Measurements from ENCODE around the gene STPG3. TPM values are rescaled to one million over a fixed set of nuclear protein-coding genes. Genes with fewer than 3 reads are reported as not detected.
A peak's percentile ranks its signal among the peaks of the same experiment; 100 is the strongest.

STPG3 gene
- total RNA-seq, 1 experiment from 2014 or later, result not detected

GRCh38 chr9:137265496-137266161 is 14.5 kb downstream of the STPG3 start:
- no peak for DNase-seq (ENCODE audit: low read depth)

- DNase-seq (ENCODE audit: low read depth), result no peak
These were observed 15.1 kb downstream of the STPG3 start for GRCh38 chr9:137266162-137266527.

DNA sequence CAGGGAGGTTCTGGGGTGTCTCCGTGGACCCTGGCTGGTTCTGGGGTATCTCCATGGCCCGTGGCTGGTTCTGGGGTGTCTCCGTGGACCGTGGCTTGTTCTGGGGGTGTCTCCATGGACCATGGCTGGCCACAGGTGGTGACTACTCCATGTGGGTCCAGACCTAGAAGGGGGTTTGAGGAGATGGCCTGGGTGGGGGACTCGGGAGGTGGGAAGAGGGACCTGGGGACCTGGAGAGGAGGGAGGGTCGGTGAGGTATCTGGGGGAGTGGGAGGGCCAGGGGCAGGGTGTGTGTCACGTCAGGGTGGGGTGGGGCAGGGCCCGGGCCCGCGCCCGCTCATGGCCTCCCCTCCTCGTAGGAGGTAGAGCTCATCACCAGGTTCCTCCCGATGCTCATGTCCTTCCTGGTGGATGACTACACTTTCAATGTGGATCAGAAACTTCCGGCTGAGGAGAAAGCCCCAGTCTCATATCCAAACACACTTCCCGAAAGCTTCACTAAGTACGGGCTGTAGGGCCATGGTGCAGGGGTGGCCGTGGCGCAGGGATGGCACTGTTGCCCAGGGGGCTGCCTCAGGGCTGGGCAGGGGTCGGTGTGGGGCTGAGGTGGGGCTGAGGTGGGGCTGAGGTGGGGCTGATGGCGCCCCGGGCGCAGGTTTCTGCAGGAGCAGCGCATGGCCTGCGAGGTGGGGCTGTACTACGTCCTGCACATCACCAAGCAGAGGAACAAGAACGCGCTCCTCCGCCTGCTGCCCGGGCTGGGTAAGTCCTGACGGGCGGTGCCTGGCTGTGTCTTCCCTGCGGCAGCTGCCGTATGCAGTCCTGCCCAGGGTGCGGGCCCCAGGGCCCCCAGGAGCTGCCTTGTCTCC is 15.7 kb downstream of the STPG3 start:
- DNase-seq (ENCODE audit: low read depth), result no peak

DNA sequence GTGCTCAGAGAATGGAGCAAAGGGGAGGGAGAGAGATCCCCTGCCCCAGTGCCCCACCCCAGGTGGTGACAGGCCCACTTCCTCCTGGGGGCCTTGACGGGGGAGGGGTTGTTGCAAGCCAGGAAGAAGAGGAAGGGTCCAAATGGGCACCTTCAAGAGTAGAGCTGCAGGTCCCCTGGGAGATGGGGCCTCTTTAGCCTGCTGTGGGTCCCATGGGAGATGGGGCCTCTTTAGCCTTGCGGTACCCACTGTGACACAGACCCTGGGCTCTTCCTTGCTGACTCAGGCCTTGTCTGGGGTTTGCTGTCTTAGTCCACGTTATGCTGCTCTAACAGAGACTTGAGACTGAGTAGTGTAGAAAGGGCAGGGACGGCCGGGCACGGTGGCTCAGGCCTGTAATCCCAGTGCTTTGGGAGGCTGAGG is 16.9 kb downstream of the STPG3 start:
- no peak for DNase-seq (ENCODE audit: low read depth)

GRCh38 chr9:137268538-137269201 is 17.6 kb downstream of the STPG3 start:
- no peak for DNase-seq (ENCODE audit: low read depth)

- peak; percentile 14 for DNase-seq (ENCODE audit: low read depth)
These were observed 18.2 kb downstream of the STPG3 start for GRCh38 chr9:137269231-137269772.

DNA sequence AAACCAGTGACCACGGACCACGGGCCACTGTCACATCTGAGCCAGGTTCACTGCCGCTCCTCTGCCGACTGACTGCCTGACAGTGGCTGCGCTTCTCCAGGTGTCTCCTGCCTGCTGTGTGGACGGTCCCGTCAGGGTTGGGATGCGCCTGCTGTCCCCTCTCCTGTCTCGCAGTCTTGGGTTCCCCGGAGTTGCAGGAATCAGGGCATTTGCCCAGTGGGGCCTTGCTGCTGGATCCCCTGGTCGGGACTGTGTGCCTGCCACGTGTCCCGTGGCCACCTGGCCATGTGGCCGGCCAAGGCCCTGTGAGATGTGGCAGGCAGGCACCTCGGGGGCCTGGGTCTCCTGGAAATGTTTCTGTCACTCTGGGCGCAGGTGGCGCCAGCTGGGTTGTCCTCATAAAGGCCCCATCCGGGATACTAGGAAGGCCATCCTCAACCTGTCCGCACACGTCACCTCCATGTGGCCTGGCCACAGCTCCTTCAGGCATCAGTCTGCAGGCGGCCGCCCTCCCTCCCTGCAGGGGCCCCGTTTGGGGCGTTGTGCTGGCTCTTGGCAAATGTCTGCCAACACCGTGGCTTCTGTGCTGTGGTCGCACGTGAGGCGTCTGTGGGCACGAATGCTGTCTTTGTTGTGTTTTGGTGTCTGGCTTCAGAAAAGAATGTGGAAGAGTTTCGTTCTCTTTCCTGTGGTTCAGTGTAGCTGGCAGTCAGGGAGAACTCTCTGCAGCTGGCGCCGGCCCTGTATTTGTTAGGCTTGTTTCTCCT is 20.0 kb downstream of the STPG3 start:
- no peak for DNase-seq (ENCODE audit: low read depth)

DNA sequence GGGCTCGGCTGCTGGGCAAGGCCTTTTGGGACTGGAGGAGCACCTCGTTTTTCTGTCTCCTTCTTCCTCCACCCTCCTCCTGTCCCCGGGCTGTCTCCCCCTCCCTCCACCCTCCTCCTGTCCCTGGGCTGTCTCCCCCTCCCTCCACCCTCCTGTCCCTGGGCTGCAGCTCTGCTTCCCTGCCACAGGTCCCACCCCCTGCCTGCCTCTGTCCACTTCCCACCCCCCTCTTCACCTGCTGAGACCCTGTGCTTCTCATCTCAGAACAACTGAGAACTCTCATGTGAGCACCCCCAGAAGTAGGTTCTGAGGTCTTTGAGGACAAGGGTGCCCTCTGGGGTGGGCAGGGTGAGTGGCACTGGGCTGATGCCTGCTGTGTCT is 20.6 kb downstream of the STPG3 start:
- DNase-seq (ENCODE audit: low read depth), result no peak

- no peak for DNase-seq (ENCODE audit: low read depth)
These were observed 21.4 kb downstream of the STPG3 start for GRCh38 chr9:137272241-137273094.

- DNase-seq (ENCODE audit: low read depth), result no peak
These were observed 22.0 kb downstream of the STPG3 start for GRCh38 chr9:137273095-137273490.

- no peak for DNase-seq (ENCODE audit: low read depth)
These were observed 22.7 kb downstream of the STPG3 start for GRCh38 chr9:137273611-137274320.

DNA sequence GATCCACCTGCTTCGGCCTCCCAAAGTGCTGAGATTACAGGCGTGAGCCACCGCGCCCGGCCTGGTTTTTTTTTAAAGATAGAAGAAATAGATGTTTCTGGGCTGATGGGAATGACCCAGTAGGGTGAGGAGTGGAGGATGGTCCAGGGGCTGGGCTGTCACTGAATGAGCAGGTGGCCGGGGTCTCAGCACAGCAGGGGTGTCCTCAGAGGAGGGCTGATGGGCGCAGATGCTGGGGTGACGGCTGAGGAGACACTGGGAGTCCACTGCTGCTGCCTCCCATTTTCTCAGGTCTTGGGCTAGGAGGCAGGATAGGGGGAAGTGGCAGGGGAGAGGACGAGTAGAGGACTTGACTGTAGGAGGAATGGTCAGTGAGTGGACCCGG is 24.1 kb downstream of the STPG3 start:
- DNase-seq (ENCODE audit: low read depth), result no peak

GRCh38 chr9:137275588-137276472 is 24.7 kb downstream of the STPG3 start:
- DNase-seq (ENCODE audit: low read depth), result no peak

GRCh38 chr9:137276473-137277328 is 25.6 kb downstream of the STPG3 start:
- no peak for DNase-seq (ENCODE audit: low read depth)

DNA sequence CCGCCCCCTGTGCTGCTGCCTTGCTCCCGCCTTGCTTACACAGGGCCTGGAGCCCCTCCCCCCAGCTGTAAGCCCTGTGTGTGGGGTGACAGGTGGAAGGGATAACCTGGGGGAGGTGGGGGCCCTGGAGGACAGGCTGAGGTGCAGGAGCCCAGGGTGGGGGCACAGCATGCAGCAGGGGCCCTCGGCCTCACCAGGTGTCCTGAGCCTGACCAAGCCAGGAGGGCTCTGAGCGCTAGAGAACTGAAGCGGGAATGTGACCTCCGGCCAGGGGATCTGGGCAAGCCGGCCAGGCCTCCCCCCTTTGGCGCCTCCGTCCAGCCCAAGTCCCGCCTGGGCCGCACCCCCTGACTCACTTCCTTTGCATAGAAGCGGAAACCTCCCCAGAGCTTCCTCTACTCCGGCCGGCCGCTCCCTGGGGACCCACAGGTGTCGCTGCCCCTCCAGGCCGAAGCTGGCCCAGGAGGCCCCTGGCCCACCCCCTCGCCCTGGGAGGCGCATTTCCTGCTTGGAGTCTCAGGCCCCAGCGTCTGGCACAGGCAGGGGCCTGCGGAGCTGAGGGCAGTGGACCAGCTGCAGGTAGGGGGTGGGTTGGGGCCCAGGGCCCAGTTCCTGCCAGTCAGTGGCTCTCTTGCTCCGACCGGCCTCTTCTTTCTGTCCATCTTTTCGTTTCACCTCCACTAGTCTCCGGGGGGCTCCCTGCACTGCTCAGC is 26.4 kb downstream of the STPG3 start, which contains the start of gene TOR4A:
Gene TOR4A, plus strand, starts transcription at position 398 of the 713 bp plus-strand sequence. CDS start 964 bp downstream, outside the sequence.
- no peak for DNase-seq (ENCODE audit: low read depth)

DNA sequence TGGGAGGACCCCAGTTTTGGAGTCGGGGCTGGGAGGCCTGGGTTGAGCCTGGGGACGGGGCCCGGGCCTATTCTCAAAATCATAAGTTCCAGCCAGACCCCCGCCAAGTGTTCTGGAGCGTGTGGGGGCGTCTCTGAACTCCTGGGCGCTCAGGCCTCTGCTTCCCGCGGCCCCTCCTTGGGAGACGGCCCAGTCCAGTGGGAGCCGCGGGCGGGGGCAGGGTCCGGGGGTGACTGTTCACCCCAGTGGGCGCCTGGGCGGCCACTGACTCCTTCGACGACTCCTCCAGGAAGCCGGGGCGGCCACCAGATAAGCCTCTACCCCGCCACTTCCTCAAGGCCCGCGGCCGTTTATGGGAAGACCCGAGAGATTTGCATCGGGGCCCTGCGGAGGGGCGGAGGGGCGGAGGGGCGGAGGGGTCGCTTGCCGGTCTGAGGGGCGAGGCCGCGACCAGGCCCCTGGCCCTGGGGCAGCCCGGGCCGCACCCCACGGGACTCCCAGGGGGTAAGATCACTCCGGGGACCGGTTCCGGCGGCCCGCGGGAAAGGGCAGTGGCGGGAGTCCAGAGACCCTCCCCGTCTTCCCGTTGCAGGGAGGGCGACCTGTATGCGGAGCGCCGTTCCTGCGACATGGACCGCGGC is 27.1 kb downstream of the STPG3 start:
- no peak for DNase-seq (ENCODE audit: low read depth)

Data from RPMI7951 (cell line).